Measurements from ENCODE around the gene MAPK4.
"Not testable (repeated sequence)": the region's sequence is repeated elsewhere in the genome, so short reads cannot be mapped to it uniquely, and the experiment has no call there.

Gene MAPK4

GRCh38 chr18:50578030-50578429 is 18.1 kb downstream of the MAPK4 start:
- DNase-seq: no peak

- no peak for DNase-seq
Measured at GRCh38 chr18:50578651-50579050, 18.8 kb downstream of the MAPK4 start.

DNA sequence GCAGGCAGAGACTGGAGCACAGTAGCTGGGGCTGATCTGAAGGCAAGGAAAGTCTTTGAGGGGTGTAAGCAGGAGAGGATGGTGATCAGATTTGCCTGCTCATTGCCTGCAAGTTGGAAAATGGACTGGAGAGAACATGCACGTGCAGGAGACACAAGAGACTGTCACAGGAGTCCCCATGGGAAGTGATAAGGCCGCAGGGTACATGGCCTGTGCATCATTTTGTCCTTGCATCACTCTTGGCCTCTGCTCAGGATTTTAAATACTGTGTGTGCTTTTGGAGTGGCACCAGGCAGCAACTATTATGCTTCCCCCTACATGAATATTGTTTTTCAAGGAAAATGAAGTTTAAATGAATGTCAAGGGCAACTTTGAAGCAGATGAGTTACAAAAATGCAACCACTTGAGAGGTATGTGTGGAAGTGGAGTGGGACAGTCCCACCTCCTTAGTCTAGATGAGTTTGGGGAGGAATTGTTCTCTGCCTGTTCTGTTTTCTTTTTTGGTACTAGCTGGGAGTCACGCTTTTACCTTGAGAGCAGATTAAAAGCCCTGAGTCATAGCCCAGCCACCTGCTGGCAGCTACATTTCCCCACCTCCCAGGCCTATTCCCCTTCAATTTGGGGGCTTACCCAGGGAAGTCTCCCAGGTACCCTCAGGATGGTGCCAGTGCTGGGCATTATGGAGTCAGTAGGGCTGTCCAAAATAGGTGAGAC is 19.3 kb downstream of the MAPK4 start:
- DNase-seq: no peak

DNA sequence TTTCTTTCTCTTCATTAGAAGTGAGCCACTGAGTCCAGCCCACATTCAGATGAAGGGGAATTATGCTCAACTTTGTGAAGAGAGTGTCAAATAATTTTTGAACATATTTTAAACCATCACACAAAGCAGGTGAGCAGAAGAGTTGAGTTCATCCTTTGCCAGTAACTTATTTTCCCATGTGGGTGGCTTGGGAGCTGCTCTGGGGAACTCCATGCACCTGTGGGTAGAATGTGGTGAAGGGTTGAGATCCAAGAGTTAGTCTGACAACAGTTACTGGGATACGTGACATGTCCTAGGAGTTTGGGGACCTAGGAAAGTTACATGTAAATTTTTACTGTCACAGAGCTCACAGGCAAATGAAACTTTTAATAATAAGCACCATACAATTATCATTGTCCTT is 21.6 kb downstream of the MAPK4 start:
- DNase-seq: no peak

DNA sequence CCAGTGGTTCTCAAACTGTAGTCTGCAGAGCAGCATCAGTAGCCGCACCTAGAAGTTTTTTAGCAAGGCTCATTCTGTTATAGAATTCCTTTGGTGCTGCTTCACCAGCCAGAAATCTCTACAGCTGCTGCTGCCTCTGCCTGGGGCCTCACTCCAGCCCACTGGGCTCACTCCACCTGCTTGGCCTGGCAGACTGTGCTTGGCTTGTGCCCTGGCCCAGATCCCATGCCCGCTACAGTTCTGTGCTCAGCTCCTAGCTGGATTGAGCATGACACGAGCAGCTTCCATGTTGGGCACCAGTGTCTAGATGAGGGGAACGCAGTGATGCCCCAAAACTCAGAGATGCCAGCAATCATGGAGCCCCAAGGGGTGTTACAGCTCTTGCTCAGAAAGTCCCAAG is 22.6 kb downstream of the MAPK4 start:
- peak in 1 of 14 donors; percentile 37 for DNase-seq

DNA sequence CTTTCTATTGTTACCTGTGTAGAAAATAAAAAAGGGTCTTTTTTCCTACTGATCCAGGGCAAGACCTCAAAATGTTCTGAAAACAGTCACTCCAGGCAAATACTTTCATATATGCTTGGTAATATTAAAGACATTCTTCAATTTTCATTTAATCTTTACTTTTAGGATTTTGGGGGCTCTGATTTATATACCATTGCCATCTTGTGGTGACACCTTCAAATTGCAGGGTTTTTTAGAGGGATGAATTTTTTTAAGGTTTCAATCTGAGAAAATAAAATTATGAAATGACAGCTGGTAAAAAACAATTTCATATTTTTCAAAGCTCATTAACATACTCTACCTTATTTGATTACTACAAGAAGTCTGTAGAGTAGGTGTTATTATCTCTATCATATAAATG is 26.8 kb downstream of the MAPK4 start:
- no peak for DNase-seq

GRCh38 chr18:50590593-50590992 is 30.7 kb downstream of the MAPK4 start:
- peak in 1 of 14 donors; percentile 76 for DNase-seq

DNA sequence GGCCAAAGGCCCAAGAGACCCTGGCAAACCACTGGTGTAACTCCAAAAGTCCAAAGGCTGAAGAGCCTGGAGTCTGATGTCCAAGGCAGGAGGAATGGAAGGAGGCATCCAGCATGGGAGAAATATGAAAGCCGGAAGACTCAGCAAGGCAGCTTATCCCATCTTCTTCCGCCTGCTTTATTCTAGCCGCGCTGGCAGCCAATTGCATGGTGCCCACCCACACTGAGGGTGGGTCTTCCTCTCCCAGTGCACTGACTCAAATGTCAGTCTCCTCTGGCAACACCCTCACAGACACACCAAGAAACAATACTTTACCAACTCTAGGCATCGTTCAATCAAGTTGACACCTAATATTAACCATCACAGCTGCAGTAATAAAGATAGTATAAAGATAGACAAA is 34.1 kb downstream of the MAPK4 start:
- DNase-seq: no peak

DNA sequence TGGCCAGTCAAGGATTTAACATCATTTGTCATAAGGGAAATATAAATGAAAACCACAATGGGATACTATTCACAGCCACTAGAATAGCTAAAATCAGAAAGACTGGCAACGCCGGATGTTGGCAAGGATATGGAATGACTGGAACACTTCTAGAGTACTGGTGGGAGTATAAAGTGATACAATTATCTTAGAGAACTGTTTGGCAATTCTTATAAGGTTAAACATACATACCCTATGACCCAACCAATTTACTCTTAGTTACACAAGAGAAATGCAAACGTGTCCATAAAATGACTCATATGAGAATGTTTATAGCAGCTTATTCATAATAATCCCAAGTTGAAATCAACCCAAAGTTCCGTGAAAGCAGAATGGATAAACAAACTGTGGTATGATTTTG is 35.1 kb downstream of the MAPK4 start:
- DNase-seq: no peak

DNA sequence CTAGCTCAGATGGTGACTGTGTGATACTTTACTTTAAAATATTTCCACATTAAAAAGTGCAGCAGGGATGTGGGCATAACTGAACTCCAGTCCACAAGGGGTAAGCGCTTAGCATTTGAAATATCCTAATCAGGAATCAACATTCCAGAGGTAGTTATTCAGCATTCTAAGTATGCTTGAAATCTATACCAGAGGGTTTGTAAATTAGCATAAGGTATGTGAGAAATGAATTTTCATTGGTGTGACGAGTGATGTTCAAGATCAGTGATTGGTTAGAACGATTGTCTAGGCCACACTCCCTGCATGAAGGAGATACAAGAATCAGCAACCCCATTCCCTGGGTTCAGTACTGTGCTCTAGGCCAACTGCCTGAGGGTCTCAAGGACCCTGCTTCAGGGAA is 42.6 kb downstream of the MAPK4 start:
- no peak for DNase-seq

DNA sequence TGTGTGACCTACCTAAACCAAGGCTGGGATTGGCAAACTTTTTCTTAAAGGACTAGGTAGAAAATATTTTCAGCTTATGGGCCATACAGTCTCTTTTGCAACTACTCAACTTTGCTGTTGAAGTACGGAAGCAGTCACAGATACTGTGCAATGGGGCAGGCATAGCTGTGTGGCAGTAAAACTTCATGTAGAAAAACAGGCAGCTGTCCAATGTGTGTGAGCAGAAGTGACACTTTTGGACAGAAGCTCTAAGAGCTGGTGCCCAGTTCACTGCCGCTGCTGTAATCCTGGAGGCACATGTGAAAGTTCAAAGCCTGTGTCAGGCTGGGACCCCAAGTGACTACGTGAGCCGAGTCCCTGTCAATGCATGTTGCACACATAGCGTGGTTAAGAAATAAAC is 46.7 kb downstream of the MAPK4 start:
- no peak for DNase-seq

- DNase-seq: no peak
Measured at GRCh38 chr18:50607378-50607926, 47.6 kb downstream of the MAPK4 start.

DNA sequence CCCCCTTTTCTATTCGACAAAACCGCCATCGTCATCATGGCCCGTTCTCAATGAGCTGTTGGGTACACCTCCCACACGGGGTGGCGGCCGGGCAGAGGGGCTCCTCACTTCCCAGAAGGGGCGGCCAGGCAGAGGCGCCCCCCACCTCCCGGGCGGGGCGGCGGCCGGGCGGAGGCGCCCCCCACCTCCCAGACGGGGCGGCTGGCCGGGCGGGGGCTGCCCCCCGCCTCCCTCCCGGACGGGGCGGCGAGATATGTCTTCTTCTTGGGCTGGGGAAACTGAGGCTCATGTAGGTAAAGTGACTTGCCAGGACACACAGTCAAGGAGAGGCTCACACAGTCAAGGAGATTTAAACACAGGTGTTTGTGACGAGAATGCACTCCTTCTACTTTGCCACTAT is 49.3 kb downstream of the MAPK4 start:
- DNase-seq: not testable (repeated sequence)

GRCh38 chr18:50610349-50610748 is 50.5 kb downstream of the MAPK4 start:
- DNase-seq: no peak

DNA sequence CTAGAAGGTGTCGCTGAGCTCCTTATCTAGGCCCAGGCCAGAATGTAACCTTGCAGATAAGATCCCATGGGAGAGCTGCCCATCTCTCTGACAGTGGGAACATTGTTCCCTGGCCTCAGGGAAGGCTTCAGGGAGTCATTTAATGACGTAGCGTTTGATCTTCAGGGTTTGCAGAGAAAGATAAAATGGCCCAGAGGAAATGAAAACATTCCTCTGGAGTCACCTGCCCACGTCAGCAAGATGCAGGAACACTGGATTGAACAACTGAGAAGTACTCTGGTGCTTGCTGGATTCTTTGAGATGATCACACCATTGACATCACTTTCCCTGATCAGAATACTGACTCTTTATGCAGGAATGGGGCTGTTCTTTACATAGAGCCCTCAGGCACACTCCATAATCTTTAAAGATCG is 51.6 kb downstream of the MAPK4 start:
- DNase-seq: no peak

DNA sequence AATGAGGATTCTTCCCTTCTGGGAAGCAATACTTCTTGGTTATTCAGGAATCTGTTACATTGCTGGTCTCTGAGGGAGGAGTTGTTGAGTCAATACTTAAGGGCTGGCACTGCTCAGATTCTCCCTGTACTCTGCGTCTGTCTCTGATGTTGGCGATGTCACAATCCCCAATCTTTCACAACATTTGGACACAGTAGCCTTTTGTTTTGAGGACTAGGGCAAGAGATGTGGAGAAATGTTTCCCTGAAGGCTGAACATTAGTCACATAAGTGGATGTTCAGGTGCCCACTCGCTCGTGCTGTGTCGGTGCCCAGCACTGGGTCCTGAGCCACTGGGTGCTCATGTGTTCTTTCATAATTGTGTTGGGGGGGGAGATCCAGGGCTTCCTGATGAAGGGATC is 55.0 kb downstream of the MAPK4 start:
- peak in 5 of 14 donors; percentile 12 to 62 (median 18) for DNase-seq

GRCh38 chr18:50616484-50617048 is 56.7 kb downstream of the MAPK4 start:
- DNase-seq: no peak

DNA sequence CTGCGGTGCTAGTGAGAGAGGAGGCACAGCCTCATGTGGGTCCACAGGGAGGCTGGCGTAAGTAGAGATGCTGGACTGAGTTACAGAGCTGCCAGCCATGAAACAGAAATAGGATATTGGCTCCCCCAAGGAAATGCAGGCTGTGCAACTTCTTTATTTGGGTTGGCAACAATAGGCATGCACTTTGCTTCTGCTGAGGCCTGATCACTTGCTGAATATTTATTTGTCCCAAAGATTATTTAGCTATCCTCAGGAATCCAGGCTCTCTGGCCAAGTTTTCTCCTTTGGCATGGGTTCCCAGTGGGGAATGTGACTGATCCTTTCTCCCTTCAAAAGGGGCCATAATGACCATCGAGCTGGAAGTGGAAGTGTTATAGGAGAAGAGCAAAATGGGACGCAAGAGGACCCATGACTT is 60.0 kb downstream of the MAPK4 start:
- DNase-seq: peak in 5 of 14 donors; percentile 18 to 38 (median 26)

DNA sequence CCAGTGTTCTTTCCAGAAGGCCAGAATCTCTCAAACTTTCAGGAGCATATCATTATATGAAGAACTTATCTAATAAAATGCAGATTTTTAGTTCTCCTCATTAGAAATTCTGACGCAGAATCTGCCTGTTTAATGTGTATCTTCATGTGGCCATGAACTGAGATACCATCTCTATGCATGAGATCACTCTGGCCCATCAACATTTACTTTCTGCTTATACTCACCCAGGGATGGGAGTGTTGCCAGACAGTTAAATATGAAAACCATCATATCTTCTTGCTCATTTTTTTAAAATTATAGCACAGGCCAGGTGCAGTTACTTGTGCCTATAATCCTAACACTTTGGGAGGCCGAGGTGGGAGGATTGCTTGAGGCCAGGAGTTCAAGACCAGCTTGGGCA is 60.4 kb downstream of the MAPK4 start:
- DNase-seq: no peak

DNA sequence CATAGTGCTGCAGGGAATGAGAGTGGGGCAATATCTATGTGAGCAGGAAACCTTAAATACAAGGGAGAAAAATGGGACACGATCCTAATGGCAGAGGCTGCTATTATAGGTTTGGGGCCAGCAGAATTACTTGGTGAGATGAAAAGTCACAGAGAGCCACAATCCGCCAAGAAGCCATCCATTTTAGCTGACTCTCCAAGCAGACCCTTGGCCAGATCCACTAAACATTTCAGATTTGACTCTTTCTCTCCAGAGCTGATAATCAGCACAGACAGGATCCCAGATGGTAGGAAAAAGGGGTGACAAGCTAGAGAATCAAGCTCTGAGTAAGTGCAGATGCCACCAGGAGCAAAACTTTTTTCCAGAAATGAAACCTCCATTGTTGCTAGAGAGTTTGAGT is 61.5 kb downstream of the MAPK4 start:
- DNase-seq: no peak

GRCh38 chr18:50622320-50622719 is 62.4 kb downstream of the MAPK4 start:
- DNase-seq: no peak

DNA sequence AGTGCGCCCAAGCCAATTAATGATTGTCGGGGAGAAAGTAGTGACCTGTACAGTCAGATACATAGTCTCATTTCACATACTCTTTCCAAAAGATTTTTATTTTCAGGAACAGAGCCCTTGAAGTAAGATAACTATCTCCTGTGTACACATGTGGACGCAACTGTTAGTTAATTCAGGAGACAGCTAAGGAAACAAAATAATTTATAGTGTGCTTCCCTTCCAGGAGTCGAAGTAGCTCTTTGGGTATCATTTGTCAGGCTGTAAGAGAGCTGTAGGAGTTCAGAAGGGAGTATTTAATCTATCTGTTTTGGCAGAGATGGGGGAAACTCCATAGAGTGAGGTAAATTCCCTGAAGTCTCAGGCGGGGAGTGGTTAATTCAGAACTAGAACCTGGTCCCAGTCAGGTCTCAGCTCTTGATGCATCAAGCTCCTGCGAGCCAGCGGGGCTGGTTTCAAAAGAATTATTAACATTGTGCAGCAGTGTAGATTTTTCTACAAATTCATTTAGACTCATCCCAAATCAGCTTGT is 63.0 kb downstream of the MAPK4 start:
- no peak for DNase-seq

- no peak for DNase-seq
Measured at GRCh38 chr18:50623694-50624352, 63.9 kb downstream of the MAPK4 start.
